H1 (cell line): Measurements from ENCODE around the gene NFIA. TPM values are rescaled to one million over a fixed set of nuclear protein-coding genes. Genes with fewer than 3 reads are reported as not detected.

Experiments
- ATF3 ChIP-seq: IDR thresholded peaks from 2 replicates; pipeline ENCODE4 v1.6.1; 2011; ENCODE audit warnings: low read depth, mild to moderate bottlenecking, low read length; ENCODE audit not compliant: insufficient read depth
- CTCF ChIP-seq, 3 experiments: IDR thresholded peaks; 1 replicate in 2 of 3; 2 replicates in 1 of 3; pipeline versions ENCODE4 v1.5.1 to v1.6.1; 2011; ENCODE audit warnings: low read length in 3 of 3, mild to moderate bottlenecking in 3 of 3, inconsistent platforms in 2 of 3, low read depth in 1 of 3, moderate library complexity in 1 of 3; ENCODE audit not compliant: insufficient read depth in 1 of 3; ENCODE audit errors: control extremely low read depth in 1 of 3
- EZH2 ChIP-seq: fragments of 200-600 bp; sonication (generic); IDR thresholded peaks from 2 replicates; pipeline ENCODE4 v1.7.1; 2012; ENCODE audit warnings: low read depth, mild to moderate bottlenecking, moderate library complexity, low read length, inconsistent platforms; ENCODE audit not compliant: severe bottlenecking
- SAP30 ChIP-seq: fragments of 300-600 bp; sonication (generic); IDR thresholded peaks from 2 replicates; pipeline ENCODE4 v1.7.1; 2012; ENCODE audit warnings: low read length, moderate library complexity, mild to moderate bottlenecking, inconsistent platforms; ENCODE audit not compliant: insufficient read depth, insufficient replicate concordance
- SP1 ChIP-seq: IDR thresholded peaks from 2 replicates; pipeline ENCODE4 v1.6.1; 2011; ENCODE audit warnings: low read depth, low read length
- SRF ChIP-seq: IDR thresholded peaks from 2 replicates; pipeline ENCODE4 v1.6.1; 2011; ENCODE audit warnings: mild to moderate bottlenecking, low read depth, low read length, moderate library complexity
- SUZ12 ChIP-seq: fragments of 200-600 bp; sonication (generic); IDR thresholded peaks from 2 replicates; pipeline ENCODE4 v1.6.1; 2012; ENCODE audit warnings: mild to moderate bottlenecking, inconsistent platforms, low read length, moderate library complexity, mixed read lengths
- ZNF274 ChIP-seq: IDR thresholded peaks from 2 replicates; pipeline ENCODE4 v1.7.0; 2012; ENCODE audit warnings: low read length, borderline replicate concordance; ENCODE audit errors: extremely low read depth
- polyA plus RNA-seq, 7 experiments: library from polyadenylated mRNA; depleted of rRNA in 3 of 7; stranded (reverse) in 5 of 7; unstranded in 2 of 7; fragments of >200 nt in 5 of 7; fragments of 200-250 nt in 2 of 7; gene quantifications; 1 replicate in 5 of 7; 2 replicates in 1 of 7; 4 replicates in 1 of 7; pipeline versions ENCODE4 v1.2.1 to v1.2.3, GENCODE V29; 2011 to 2013; ENCODE audit warnings: missing spikeins in 2 of 7, mixed read lengths in 2 of 7
- total RNA-seq: library from RNA; stranded (reverse); fragmentation: NEBNext Ultra II Directional; extraction: Animal tissue kit (Norgen Biotek cat#: 25700); gene quantifications from 2 replicates; pipeline ENCODE4 v1.2.1, GENCODE V29; 2021

The NFIA gene
- total and polyA plus RNA-seq, 2 of the 8 experiments (the other 6 are each of a cell fraction or from before 2014, with no cell fraction given), result 1.8 to 2.3 TPM

- no peak for TF ChIP-seq CTCF (IDR thresholded peaks at IDR 0.05; ENCODE audit: control extremely low read depth in 1 of 3, insufficient read depth in 1 of 3, low read depth in 1 of 3, low read length in 3 of 3)
- TF ChIP-seq SRF, result no peak
- TF ChIP-seq SAP30, result no peak
- TF ChIP-seq EZH2, result no peak
- no peak for TF ChIP-seq ATF3
- TF ChIP-seq ZNF274, result no peak
- TF ChIP-seq SP1, result no peak
- no peak for TF ChIP-seq SUZ12
These were observed 227.7 kb downstream of the NFIA start (continued) for GRCh38 chr1:61310057-61310456.
